Endothelial cell of umbilical vein (primary cell): ENCODE measurements around the gene TMIE. TPM values are rescaled to one million over a fixed set of nuclear protein-coding genes. Genes with fewer than 3 reads are reported as not detected.

ENCODE experiments used
- BruUV-seq: library from RNA; stranded (reverse); fragments of 400-500 nt; replicated peaks from 2 replicates; lab custom pipeline; 2021; lab: Mats Ljungman, UMichigan
- CTCF ChIA-PET: fragments of 300-600, 350-600 bp; sonication (Branson Sonifier 250); formaldehyde crosslinking; loops from one replicate; lab custom pipeline; 2021; ENCODE audit warnings: antibody characterized with exemption, inconsistent platforms; lab: Charles Lee
- POLR2A ChIA-PET: fragments of 300-600, 350-600 bp; sonication (Branson Sonifier 250); formaldehyde crosslinking; loops from one replicate; lab custom pipeline; 2021; ENCODE audit warnings: antibody characterized with exemption, inconsistent platforms; lab: Charles Lee
- DNase-seq: peaks from one replicate; pipeline ENCODE4 v3.0.0-alpha.2; 2011; ENCODE audit warnings: low read depth, low spot score
- FAIRE-seq: peaks from 2 replicates; lab custom pipeline; 2011; peaks lifted over from hg19 to GRCh38; lab: Jason Lieb, UNC
- H2AFZ ChIP-seq: 2 replicates; pipeline ENCODE4 v1.6.0; 2012; ENCODE audit warnings: low read depth, low read length, control low read depth, inconsistent platforms
- H3K27ac ChIP-seq: 2 replicates; pipeline ENCODE4 v1.5.1; 2011; ENCODE audit warnings: low read depth, mild to moderate bottlenecking, control low read depth, low read length, moderate library complexity; ENCODE audit not compliant: insufficient read depth
- H3K27me3 ChIP-seq, 2 experiments: 2 replicates each; pipeline versions ENCODE4 v1.6.0 to v1.6.1; 2011; ENCODE audit warnings: low read length in 2 of 2, mixed read lengths in 1 of 2; ENCODE audit not compliant: control insufficient read depth in 2 of 2, insufficient read depth in 2 of 2
- H3K36me3 ChIP-seq, 2 experiments: 2 replicates in 1 of 2; 3 replicates in 1 of 2; pipeline ENCODE4 v1.5.1; 2011; ENCODE audit warnings: low read length in 2 of 2, mild to moderate bottlenecking in 1 of 2, moderate library complexity in 1 of 2; ENCODE audit not compliant: control insufficient read depth in 2 of 2, insufficient read depth in 2 of 2; ENCODE audit errors: extremely low read depth in 1 of 2
- H3K4me1 ChIP-seq: 3 replicates; pipeline ENCODE4 v1.5.1; 2011; ENCODE audit warnings: mild to moderate bottlenecking, low read length; ENCODE audit not compliant: control insufficient read depth, insufficient read depth; ENCODE audit errors: extremely low read depth
- H3K4me2 ChIP-seq: 2 replicates; pipeline ENCODE4 v1.6.1; 2011; ENCODE audit warnings: low read length, control low read depth, mixed read lengths; ENCODE audit not compliant: insufficient read depth
- H3K4me3 ChIP-seq, 3 experiments: fragments of 200-600 bp in 1 of 3; sonication (generic), shearing (Covaris generic) in 1 of 3; replicated peaks in 1 of 3; 2 replicates each; pipeline ENCODE4 v1.5.1; 2011 to 2016; ENCODE audit warnings: control low read depth in 3 of 3, low read length in 3 of 3, mild to moderate bottlenecking in 2 of 3, inconsistent platforms in 1 of 3, low read depth in 1 of 3, moderate library complexity in 1 of 3; ENCODE audit not compliant: insufficient read depth in 1 of 3
- H3K79me2 ChIP-seq: 2 replicates; pipeline ENCODE4 v1.6.0; 2012; ENCODE audit warnings: low read length, inconsistent platforms; ENCODE audit not compliant: control insufficient read depth, insufficient read depth
- H3K9ac ChIP-seq: replicated peaks from 2 replicates; pipeline ENCODE3; 2011; ENCODE audit warnings: low read length, control low read depth; ENCODE audit not compliant: insufficient read depth; ENCODE audit errors: extremely low read depth
- H3K9me1 ChIP-seq: replicated peaks from 3 replicates; pipeline ENCODE4 v1.6.0; 2011; ENCODE audit warnings: mild to moderate bottlenecking, low read length; ENCODE audit not compliant: control insufficient read depth, insufficient read depth; ENCODE audit errors: extremely low read depth
- H3K9me3 ChIP-seq: replicated peaks from 2 replicates; pipeline ENCODE4 v1.5.1; 2012; ENCODE audit warnings: low read length, inconsistent platforms; ENCODE audit not compliant: control insufficient read depth, insufficient read depth
- H4K20me1 ChIP-seq: replicated peaks from 2 replicates; pipeline ENCODE3; 2011; ENCODE audit warnings: mild to moderate bottlenecking, low read length; ENCODE audit not compliant: control insufficient read depth, insufficient read depth; ENCODE audit errors: extremely low read depth
- CTCF ChIP-seq, 2 donors: IDR thresholded peaks; 1 replicate in 1 of 2; 2 replicates in 1 of 2; pipeline ENCODE4 v1.5.1; 2011; ENCODE audit warnings: low read length in 2 of 2, mild to moderate bottlenecking in 2 of 2, moderate library complexity in 2 of 2, control low read depth in 1 of 2, inconsistent platforms in 1 of 2, low read depth in 1 of 2; ENCODE audit not compliant: insufficient read depth in 1 of 2; ENCODE audit errors: extremely low read depth in 1 of 2
- EZH2 ChIP-seq: IDR thresholded peaks from 2 replicates; pipeline ENCODE4 v1.6.1; 2012; ENCODE audit warnings: borderline replicate concordance, low read depth, mild to moderate bottlenecking, moderate library complexity, low read length, inconsistent platforms; ENCODE audit not compliant: severe bottlenecking
- FOS ChIP-seq: IDR thresholded peaks from 2 replicates; pipeline ENCODE4 v1.6.1; 2011; ENCODE audit warnings: mild to moderate bottlenecking, low read length, moderate library complexity, borderline replicate concordance; ENCODE audit not compliant: insufficient read depth
- GATA2 ChIP-seq: IDR thresholded peaks from 2 replicates; pipeline ENCODE4 v1.7.0; 2011; ENCODE audit warnings: low read depth, mild to moderate bottlenecking, moderate library complexity, mixed read lengths, low read length; ENCODE audit not compliant: insufficient read length, insufficient read depth
- JUN ChIP-seq: IDR thresholded peaks from 2 replicates; pipeline ENCODE4 v1.6.1; 2011; ENCODE audit warnings: borderline replicate concordance, low read depth; ENCODE audit not compliant: insufficient read length, insufficient read depth
- MAX ChIP-seq: IDR thresholded peaks from 2 replicates; pipeline ENCODE4 v1.6.1; 2011; ENCODE audit not compliant: insufficient read depth, insufficient read length
- MYC ChIP-seq: IDR thresholded peaks from one replicate; pipeline ENCODE4 v1.6.1; 2011; ENCODE audit warnings: mild to moderate bottlenecking, low read depth, low read length
- POLR2A ChIP-seq: IDR thresholded peaks from 2 replicates; pipeline ENCODE4 v1.6.1; 2012; ENCODE audit warnings: low read depth, mild to moderate bottlenecking, control low read depth, low read length
- POLR2AphosphoS5 ChIP-seq: IDR thresholded peaks from 2 replicates; pipeline ENCODE4 v1.6.1; 2012; ENCODE audit warnings: low read depth, mild to moderate bottlenecking, control low read depth, low read length, moderate library complexity; ENCODE audit not compliant: insufficient read depth
- dilution Hi-C: fragments of 300-500 bp; cut with MboI; formaldehyde crosslinking; loops from one replicate; pipeline ENCODE4 v1.15.0; 2019; ENCODE audit warnings: low sequenced_read_pairs; ENCODE audit not compliant: extremely low pct_ligation_motif_present
- intact Hi-C: fragments of 100-400 bp; cut with micrococcal nuclease; formaldehyde crosslinking; loops from one replicate; pipeline ENCODE4 v1.10.0; 2022
- polyA plus RNA-seq, 4 experiments: library from polyadenylated mRNA; depleted of rRNA in 3 of 4; stranded (reverse) in 3 of 4; unstranded in 1 of 4; fragments of >200 nt; gene quantifications; 2 replicates each; pipeline versions ENCODE4 v1.2.1 to v1.2.3, GENCODE V29; 2011 to 2012; ENCODE audit warnings: missing spikeins in 1 of 4
- total RNA-seq: library from RNA; stranded (reverse); gene quantifications from 2 replicates; pipeline ENCODE4 v1.2.3, GENCODE V29; 2021

The TMIE gene
- total and polyA plus RNA-seq, 2 donors (not counting 3 experiments of a cell fraction or from before 2014, with no cell fraction given): 0.15 to 0.27 TPM

- CTCF ChIA-PET: interaction anchor here (1.3 kb wide), 1 partner anchor 226 kb away, joined by 3 read pairs; no protein-coding TSS in a partner anchor
- Histone ChIP-seq H4K20me1 (no peaks in the 10 kb centered on the region), H3K36me3 (no peaks in the 10 kb centered on the region), H3K4me3 (no peak overlapping the region), H3K4me2 (no peak overlapping the region), H3K9ac (no peak overlapping the region), H2AFZ (no peak overlapping the region), H3K27ac (no peak overlapping the region), H3K4me1 (no peaks in the 10 kb centered on the region), H3K9me3 (no peaks in the 10 kb centered on the region), H3K79me2 (no peaks in the 10 kb centered on the region), H3K9me1 (no peaks in the 10 kb centered on the region), H3K27me3 (no peaks in the 10 kb centered on the region)
- no peak for FAIRE-seq
- POLR2A ChIA-PET: no interaction called here
- DNase-seq: no peak
- TF ChIP-seq MAX: no peak
- no peak for TF ChIP-seq GATA2
- TF ChIP-seq POLR2A: no peak
- TF ChIP-seq MYC: no peak
- TF ChIP-seq CTCF (IDR thresholded peaks at IDR 0.05; ENCODE audit: extremely low read depth in 1 of 2, insufficient read depth in 1 of 2, low read depth in 1 of 2, low read length in 2 of 2): no peak
- no peak for TF ChIP-seq JUN
- TF ChIP-seq POLR2AphosphoS5: no peak
- no peak for TF ChIP-seq FOS
- TF ChIP-seq EZH2: no peak
- intact Hi-C loops (no loop called here), dilution Hi-C loops (no loop called here)
- no TSS peak for BruUV-seq
Observed at GRCh38 chr3:46670891-46671427, 30.2 kb upstream of the TMIE start.
